HepG2 (cell line): ENCODE measurements around the gene CASZ1. TPM values are rescaled to one million over a fixed set of nuclear protein-coding genes. Genes with fewer than 3 reads are reported as not detected.
A peak's percentile ranks its signal among the peaks of the same experiment; 100 is the strongest.

Experiments
- ATF7-NPFF ChIP-seq: sonication (generic); formaldehyde crosslinking; IDR thresholded peaks from 2 replicates; pipeline ENCODE4 v1.8.1; 2023; ENCODE audit warnings: mild to moderate bottlenecking, low read depth, missing genetic modification reagents, moderate library complexity
- FOSL1 ChIP-seq: sonication (generic); formaldehyde crosslinking; IDR thresholded peaks from 2 replicates; pipeline ENCODE4 v1.9.0; 2021; ENCODE audit warnings: missing genetic modification reagents, borderline replicate concordance
- KLF16 ChIP-seq, 2 experiments: sonication (generic) in 1 of 2; formaldehyde crosslinking in 1 of 2; IDR thresholded peaks; 2 replicates each; pipeline versions ENCODE4 v1.6.1 to v1.8.0; 2016 to 2023; ENCODE audit warnings: missing genetic modification reagents in 2 of 2, missing compliant biosample characterization in 1 of 2
- PAWR ChIP-seq: sonication (generic); formaldehyde crosslinking; IDR thresholded peaks from 2 replicates; pipeline ENCODE4 v1.4.0; 2020; ENCODE audit warnings: missing genetic modification reagents, mild to moderate bottlenecking, borderline replicate concordance
- RFX1 ChIP-seq: fragments of 450-650 bp; IDR thresholded peaks from 2 replicates; pipeline ENCODE4 v1.6.1; 2017
- STAG1 ChIP-seq: sonication (generic); formaldehyde crosslinking; IDR thresholded peaks from 2 replicates; pipeline ENCODE4 v1.4.0; 2020; ENCODE audit warnings: missing genetic modification reagents
- TOE1 ChIP-seq: sonication (generic); formaldehyde crosslinking; IDR thresholded peaks from 2 replicates; pipeline ENCODE4 v1.4.0; 2020; ENCODE audit warnings: mild to moderate bottlenecking, missing genetic modification reagents
- TRAFD1 ChIP-seq: sonication (generic); formaldehyde crosslinking; IDR thresholded peaks from 2 replicates; pipeline ENCODE4 v1.5.1; 2020; ENCODE audit warnings: missing genetic modification reagents, mild to moderate bottlenecking, borderline replicate concordance
- ZBTB43 ChIP-seq: sonication (generic); formaldehyde crosslinking; conservative IDR thresholded peaks from 2 replicates; pipeline ENCODE4 v1.4.0; 2020; ENCODE audit warnings: missing genetic modification reagents
- ZNF572 ChIP-seq: sonication (generic); formaldehyde crosslinking; IDR thresholded peaks from 2 replicates; pipeline ENCODE4 v1.5.1; 2020; ENCODE audit warnings: mild to moderate bottlenecking, missing genetic modification reagents
- ZNF577 ChIP-seq: sonication (generic); formaldehyde crosslinking; IDR thresholded peaks from 2 replicates; pipeline ENCODE4 v1.4.0; 2020; ENCODE audit warnings: mild to moderate bottlenecking, low read depth, missing genetic modification reagents, borderline replicate concordance
- ZNF597 ChIP-seq: sonication (generic); formaldehyde crosslinking; IDR thresholded peaks from 2 replicates; pipeline ENCODE4 v1.5.0; 2020; ENCODE audit warnings: missing genetic modification reagents
- ZNF780A ChIP-seq: sonication (generic); formaldehyde crosslinking; IDR thresholded peaks from 2 replicates; pipeline ENCODE4 v1.8.0; 2022; ENCODE audit warnings: mild to moderate bottlenecking, missing genetic modification reagents, moderate library complexity
- ZNF784 ChIP-seq: sonication (generic); formaldehyde crosslinking; IDR thresholded peaks from 2 replicates; pipeline ENCODE4 v1.5.1; 2020; ENCODE audit warnings: missing genetic modification reagents, mild to moderate bottlenecking, borderline replicate concordance
- ZNF816 ChIP-seq: sonication (generic); formaldehyde crosslinking; IDR thresholded peaks from 2 replicates; pipeline ENCODE4 v1.8.0; 2022; ENCODE audit warnings: missing genetic modification reagents, mild to moderate bottlenecking, borderline replicate concordance
- polyA plus RNA-seq, 8 experiments: library from polyadenylated mRNA; depleted of rRNA in 3 of 8; stranded (reverse) in 7 of 8; unstranded in 1 of 8; fragments of >200 nt; fragmentation: Illumina TruSeq in 4 of 8; extraction: Trizol in 4 of 8; gene quantifications; 2 replicates each; pipeline versions ENCODE4 v1.2.1 to v1.2.3, GENCODE V29; 2011 to 2016; ENCODE audit warnings: low read depth in 4 of 8, missing spikeins in 1 of 8, mixed read lengths in 1 of 8; ENCODE audit not compliant: insufficient read depth in 1 of 8
- total RNA-seq, 5 experiments: library from RNA; depleted of rRNA; stranded (reverse); fragments of >200 nt; fragmentation: Illumina TruSeq; extraction: Trizol; gene quantifications; 2 replicates each; pipeline ENCODE4 v1.2.3, GENCODE V29; 2016; ENCODE audit warnings: low read depth in 1 of 5
- TF ChIP-seq, protein P1 (sequence below): sonication (generic); formaldehyde crosslinking; IDR thresholded peaks from 2 replicates; pipeline ENCODE4 v1.4.0; 2020; ENCODE audit warnings: missing genetic modification reagents, borderline replicate concordance
- TF ChIP-seq, protein P2 (sequence below): sonication (generic); formaldehyde crosslinking; IDR thresholded peaks from 2 replicates; pipeline ENCODE4 v1.4.0; 2020; ENCODE audit warnings: missing genetic modification reagents, borderline replicate concordance

CASZ1 gene
- total and polyA plus RNA-seq, 2 of the 13 experiments (the other 11 are each of a cell fraction or from before 2014, with no cell fraction given): 1.9 to 3.7 TPM

DNA sequence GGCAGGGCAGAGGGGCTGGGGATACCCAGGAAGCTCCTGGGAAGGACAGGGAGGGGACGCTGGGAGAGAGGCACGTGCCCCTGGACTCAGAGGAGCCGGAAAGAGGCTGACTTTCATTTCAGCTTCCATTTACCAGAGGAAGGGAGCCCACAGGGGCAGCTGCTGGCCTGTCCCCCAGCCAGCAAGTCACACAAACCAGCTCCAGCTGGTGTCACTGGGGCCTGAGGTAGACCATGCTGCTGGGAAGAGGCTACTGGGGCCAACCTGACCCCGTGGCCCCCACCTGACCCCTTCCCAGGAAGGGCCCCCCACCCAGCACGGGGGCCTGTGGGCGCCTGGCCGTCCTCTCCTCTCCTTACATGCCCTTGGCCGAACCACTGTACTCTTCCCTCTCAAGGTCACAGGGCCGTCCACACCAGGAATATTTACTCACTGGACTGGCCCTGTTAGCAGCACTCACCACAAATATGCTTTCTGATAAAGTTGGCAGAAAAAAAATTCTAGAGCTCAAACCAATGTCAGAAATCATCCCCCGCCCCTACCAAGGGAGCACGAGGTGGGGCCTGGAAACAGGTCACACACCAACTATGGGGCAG lies 110.5 kb downstream of the CASZ1 start (continued):
- TF ChIP-seq ZNF784 (no peak), FOSL1 (CRISPR knock-in tag) (no peak), ATF7-NPFF (CRISPR knock-in tag) (no peak), TOE1 (0 out of 2 replicates have a peak, but pooled peaks have one; percentile 57), ZBTB43 (CRISPR knock-in tag) (0 out of 2 replicates have a peak, but pooled peaks have one; percentile 19), TRAFD1 (CRISPR knock-in tag) (no peak), ZNF572 (CRISPR knock-in tag) (no peak), PAWR (CRISPR knock-in tag) (no peak), RFX1 (no peak), ZNF780A (CRISPR knock-in tag) (no peak), KLF16 (CRISPR knock-in tag; IDR thresholded peaks at IDR 0.05) (no peak), ZNF577 (CRISPR knock-in tag) (no peak), ZNF816 (CRISPR knock-in tag) (no peak), ZNF597 (no peak), STAG1 (CRISPR knock-in tag) (no peak)
- TF ChIP-seq, protein P1, sequence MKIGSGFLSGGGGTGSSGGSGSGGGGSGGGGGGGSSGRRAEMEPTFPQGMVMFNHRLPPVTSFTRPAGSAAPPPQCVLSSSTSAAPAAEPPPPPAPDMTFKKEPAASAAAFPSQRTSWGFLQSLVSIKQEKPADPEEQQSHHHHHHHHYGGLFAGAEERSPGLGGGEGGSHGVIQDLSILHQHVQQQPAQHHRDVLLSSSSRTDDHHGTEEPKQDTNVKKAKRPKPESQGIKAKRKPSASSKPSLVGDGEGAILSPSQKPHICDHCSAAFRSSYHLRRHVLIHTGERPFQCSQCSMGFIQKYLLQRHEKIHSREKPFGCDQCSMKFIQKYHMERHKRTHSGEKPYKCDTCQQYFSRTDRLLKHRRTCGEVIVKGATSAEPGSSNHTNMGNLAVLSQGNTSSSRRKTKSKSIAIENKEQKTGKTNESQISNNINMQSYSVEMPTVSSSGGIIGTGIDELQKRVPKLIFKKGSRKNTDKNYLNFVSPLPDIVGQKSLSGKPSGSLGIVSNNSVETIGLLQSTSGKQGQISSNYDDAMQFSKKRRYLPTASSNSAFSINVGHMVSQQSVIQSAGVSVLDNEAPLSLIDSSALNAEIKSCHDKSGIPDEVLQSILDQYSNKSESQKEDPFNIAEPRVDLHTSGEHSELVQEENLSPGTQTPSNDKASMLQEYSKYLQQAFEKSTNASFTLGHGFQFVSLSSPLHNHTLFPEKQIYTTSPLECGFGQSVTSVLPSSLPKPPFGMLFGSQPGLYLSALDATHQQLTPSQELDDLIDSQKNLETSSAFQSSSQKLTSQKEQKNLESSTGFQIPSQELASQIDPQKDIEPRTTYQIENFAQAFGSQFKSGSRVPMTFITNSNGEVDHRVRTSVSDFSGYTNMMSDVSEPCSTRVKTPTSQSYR (CRISPR knock-in tag): 0 out of 2 replicates have a peak, but pooled peaks have one; percentile 42
- TF ChIP-seq, protein P2, sequence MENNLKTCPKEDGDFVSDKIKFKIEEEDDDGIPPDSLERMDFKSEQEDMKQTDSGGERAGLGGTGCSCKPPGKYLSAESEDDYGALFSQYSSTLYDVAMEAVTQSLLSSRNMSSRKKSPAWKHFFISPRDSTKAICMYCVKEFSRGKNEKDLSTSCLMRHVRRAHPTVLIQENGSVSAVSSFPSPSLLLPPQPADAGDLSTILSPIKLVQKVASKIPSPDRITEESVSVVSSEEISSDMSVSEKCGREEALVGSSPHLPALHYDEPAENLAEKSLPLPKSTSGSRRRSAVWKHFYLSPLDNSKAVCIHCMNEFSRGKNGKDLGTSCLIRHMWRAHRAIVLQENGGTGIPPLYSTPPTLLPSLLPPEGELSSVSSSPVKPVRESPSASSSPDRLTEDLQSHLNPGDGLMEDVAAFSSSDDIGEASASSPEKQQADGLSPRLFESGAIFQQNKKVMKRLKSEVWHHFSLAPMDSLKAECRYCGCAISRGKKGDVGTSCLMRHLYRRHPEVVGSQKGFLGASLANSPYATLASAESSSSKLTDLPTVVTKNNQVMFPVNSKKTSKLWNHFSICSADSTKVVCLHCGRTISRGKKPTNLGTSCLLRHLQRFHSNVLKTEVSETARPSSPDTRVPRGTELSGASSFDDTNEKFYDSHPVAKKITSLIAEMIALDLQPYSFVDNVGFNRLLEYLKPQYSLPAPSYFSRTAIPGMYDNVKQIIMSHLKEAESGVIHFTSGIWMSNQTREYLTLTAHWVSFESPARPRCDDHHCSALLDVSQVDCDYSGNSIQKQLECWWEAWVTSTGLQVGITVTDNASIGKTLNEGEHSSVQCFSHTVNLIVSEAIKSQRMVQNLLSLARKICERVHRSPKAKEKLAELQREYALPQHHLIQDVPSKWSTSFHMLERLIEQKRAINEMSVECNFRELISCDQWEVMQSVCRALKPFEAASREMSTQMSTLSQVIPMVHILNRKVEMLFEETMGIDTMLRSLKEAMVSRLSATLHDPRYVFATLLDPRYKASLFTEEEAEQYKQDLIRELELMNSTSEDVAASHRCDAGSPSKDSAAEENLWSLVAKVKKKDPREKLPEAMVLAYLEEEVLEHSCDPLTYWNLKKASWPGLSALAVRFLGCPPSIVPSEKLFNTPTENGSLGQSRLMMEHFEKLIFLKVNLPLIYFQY (CRISPR knock-in tag): no peak
